HEK293 (cell line): ENCODE results near the gene P2RX6.
A peak's percentile ranks its signal among the peaks of the same experiment; 100 is the strongest.

Experiments used
- BCL11B ChIP-seq: fragments of 450-650 bp; formaldehyde crosslinking; IDR thresholded peaks from 2 replicates; pipeline ENCODE4 v1.5.1; 2016; ENCODE audit warnings: low read depth, missing biosample characterization, missing genetic modification characterization
- EGR2 ChIP-seq: fragments of 450-650 bp; formaldehyde crosslinking; IDR thresholded peaks from 2 replicates; pipeline ENCODE4 v1.5.1; 2016; ENCODE audit warnings: low read depth, missing biosample characterization, missing genetic modification characterization
- GLI2 ChIP-seq: fragments of 450-650 bp; formaldehyde crosslinking; IDR thresholded peaks from 2 replicates; pipeline ENCODE4; 2017; ENCODE audit warnings: missing biosample characterization, missing genetic modification characterization, low read depth, borderline replicate concordance
- HOXD13 ChIP-seq: sonication (generic); formaldehyde crosslinking; IDR thresholded peaks from 2 replicates; pipeline ENCODE4 v1.8.0; 2022; ENCODE audit warnings: missing genetic modification reagents, borderline replicate concordance
- MZF1 ChIP-seq: fragments of 450-650 bp; formaldehyde crosslinking; IDR thresholded peaks from 2 replicates; pipeline ENCODE4 v1.5.1; 2017; ENCODE audit warnings: missing biosample characterization, missing genetic modification characterization, borderline replicate concordance
- OVOL3 ChIP-seq: fragments of 450-650 bp; formaldehyde crosslinking; IDR thresholded peaks from 2 replicates; pipeline ENCODE4 v1.5.1; 2016; ENCODE audit warnings: missing biosample characterization, missing genetic modification characterization
- PRDM6 ChIP-seq: fragments of 450-650 bp; formaldehyde crosslinking; IDR thresholded peaks from 2 replicates; pipeline ENCODE4 v1.5.1; 2017; ENCODE audit warnings: missing biosample characterization, missing genetic modification characterization
- RBAK ChIP-seq: fragments of 450-650 bp; formaldehyde crosslinking; IDR thresholded peaks from 2 replicates; pipeline ENCODE4 v1.5.1; 2016; ENCODE audit warnings: missing biosample characterization, missing genetic modification characterization
- SCRT1 ChIP-seq: fragments of 450-650 bp; formaldehyde crosslinking; IDR thresholded peaks from 2 replicates; pipeline ENCODE4 v1.5.1; 2016; ENCODE audit warnings: missing biosample characterization, missing genetic modification characterization, borderline replicate concordance
- TCF7L2 ChIP-seq: IDR thresholded peaks from 2 replicates; pipeline ENCODE4 v1.6.1; 2011; ENCODE audit warnings: low read depth, mild to moderate bottlenecking, inconsistent platforms, low read length, moderate library complexity, borderline replicate concordance
- TSHZ1 ChIP-seq: fragments of 450-650 bp; formaldehyde crosslinking; IDR thresholded peaks from 2 replicates; pipeline ENCODE4 v1.5.1; 2016; ENCODE audit warnings: missing biosample characterization, missing genetic modification characterization, borderline replicate concordance
- YY2 ChIP-seq: fragments of 450-650 bp; formaldehyde crosslinking; IDR thresholded peaks from 2 replicates; pipeline ENCODE4 v1.5.1; 2016; ENCODE audit warnings: missing biosample characterization, missing genetic modification characterization
- ZFP37 ChIP-seq: fragments of 450-650 bp; formaldehyde crosslinking; IDR thresholded peaks from 2 replicates; pipeline ENCODE4 v1.5.1; 2016; ENCODE audit warnings: missing biosample characterization, missing genetic modification characterization
- ZNF16 ChIP-seq: fragments of 450-650 bp; formaldehyde crosslinking; IDR thresholded peaks from 2 replicates; pipeline ENCODE4 v1.5.1; 2016; ENCODE audit warnings: low read depth, missing biosample characterization, missing genetic modification characterization
- ZNF184 ChIP-seq: fragments of 450-650 bp; IDR thresholded peaks from 2 replicates; pipeline ENCODE4 v1.5.1; 2018; ENCODE audit warnings: missing biosample characterization, mild to moderate bottlenecking, missing genetic modification characterization
- ZNF239 ChIP-seq: fragments of 450-650 bp; formaldehyde crosslinking; IDR thresholded peaks from 2 replicates; pipeline ENCODE4 v1.5.1; 2016; ENCODE audit warnings: missing biosample characterization, missing genetic modification characterization
- ZNF248 ChIP-seq: fragments of 450-650 bp; formaldehyde crosslinking; IDR thresholded peaks from 2 replicates; pipeline ENCODE4 v1.5.1; 2017; ENCODE audit warnings: missing biosample characterization, missing genetic modification characterization
- ZNF26 ChIP-seq: fragments of 450-650 bp; formaldehyde crosslinking; IDR thresholded peaks from 2 replicates; pipeline ENCODE4 v1.5.1; 2016; ENCODE audit warnings: missing biosample characterization, missing genetic modification characterization
- ZNF311 ChIP-seq: fragments of 450-650 bp; formaldehyde crosslinking; IDR thresholded peaks from 2 replicates; pipeline ENCODE4 v1.5.1; 2017; ENCODE audit warnings: missing biosample characterization, missing genetic modification characterization, borderline replicate concordance
- ZNF391 ChIP-seq: fragments of 450-650 bp; formaldehyde crosslinking; IDR thresholded peaks from 2 replicates; pipeline ENCODE4 v1.5.1; 2016; ENCODE audit warnings: low read depth, missing biosample characterization, missing genetic modification characterization, borderline replicate concordance
- ZNF449 ChIP-seq: fragments of 450-650 bp; formaldehyde crosslinking; IDR thresholded peaks from 2 replicates; pipeline ENCODE4 v1.5.1; 2017; ENCODE audit warnings: missing biosample characterization, mild to moderate bottlenecking, missing genetic modification characterization, moderate library complexity
- ZNF473 ChIP-seq: fragments of 450-650 bp; formaldehyde crosslinking; IDR thresholded peaks from 2 replicates; pipeline ENCODE4 v1.5.1; 2017; ENCODE audit warnings: missing biosample characterization, missing genetic modification characterization
- ZNF510 ChIP-seq: fragments of 450-650 bp; formaldehyde crosslinking; IDR thresholded peaks from 2 replicates; pipeline ENCODE4 v1.5.1; 2018; ENCODE audit warnings: mild to moderate bottlenecking, missing genetic modification characterization, missing biosample characterization; ENCODE audit not compliant: insufficient replicate concordance
- ZNF544 ChIP-seq: fragments of 450-650 bp; formaldehyde crosslinking; IDR thresholded peaks from 2 replicates; pipeline ENCODE4 v1.5.0; 2017; ENCODE audit warnings: missing biosample characterization, missing genetic modification characterization
- ZNF548 ChIP-seq: fragments of 450-650 bp; formaldehyde crosslinking; IDR thresholded peaks from 2 replicates; pipeline ENCODE4 v1.5.1; 2016; ENCODE audit warnings: missing biosample characterization, missing genetic modification characterization
- ZNF654 ChIP-seq: fragments of 450-650 bp; formaldehyde crosslinking; IDR thresholded peaks from 2 replicates; pipeline ENCODE4 v1.5.1; 2016; ENCODE audit warnings: low read depth, missing biosample characterization, missing genetic modification characterization
- ZNF704 ChIP-seq: fragments of 450-650 bp; formaldehyde crosslinking; IDR thresholded peaks from 2 replicates; pipeline ENCODE4 v1.5.1; 2016; ENCODE audit warnings: missing biosample characterization, missing genetic modification characterization
- ZNF768 ChIP-seq: fragments of 450-650 bp; formaldehyde crosslinking; IDR thresholded peaks from 2 replicates; pipeline ENCODE4 v1.5.1; 2018; ENCODE audit warnings: missing biosample characterization, mild to moderate bottlenecking, missing genetic modification characterization
- ZNF785 ChIP-seq: fragments of 450-650 bp; formaldehyde crosslinking; IDR thresholded peaks from 2 replicates; pipeline ENCODE4 v1.5.1; 2016; ENCODE audit warnings: missing biosample characterization, missing genetic modification characterization
- ZNF792 ChIP-seq: fragments of 450-650 bp; formaldehyde crosslinking; IDR thresholded peaks from 2 replicates; pipeline ENCODE4 v1.5.1; 2016; ENCODE audit warnings: missing biosample characterization, missing genetic modification characterization
- ZNF830 ChIP-seq: fragments of 450-650 bp; IDR thresholded peaks from 2 replicates; pipeline ENCODE4 v1.5.0; 2018; ENCODE audit warnings: missing biosample characterization, missing genetic modification characterization, low read depth, mild to moderate bottlenecking, moderate library complexity
- ZNF837 ChIP-seq: fragments of 450-650 bp; formaldehyde crosslinking; IDR thresholded peaks from 2 replicates; pipeline ENCODE4 v1.5.1; 2016; ENCODE audit warnings: missing biosample characterization, missing genetic modification characterization

P2RX6 gene

GRCh38 chr22:21001601-21002325 is 13.2 kb upstream of the P2RX6 start, which contains the start of gene THAP7 (continued):
- TF ChIP-seq ZNF544: no peak
- no peak for TF ChIP-seq MZF1 (tag by site-specific recombination)
- TF ChIP-seq ZNF792 (tag by site-specific recombination): peak; percentile 2; the same call in 1 of the 2 replicates
- no peak for TF ChIP-seq ZNF510 (tag by site-specific recombination)
- peak; percentile 99 for TF ChIP-seq SCRT1 (tag by site-specific recombination)
- TF ChIP-seq ZNF16: no peak
- TF ChIP-seq ZNF184: no peak
- TF ChIP-seq ZNF830: no peak
- TF ChIP-seq GLI2 (tag by site-specific recombination): no peak
- TF ChIP-seq ZNF785 (tag by site-specific recombination): peak; percentile 79; the same call in 1 of the 2 replicates
- peak; percentile 54; the same call in 1 of the 2 replicates for TF ChIP-seq EGR2 (tag by site-specific recombination)
- no peak for TF ChIP-seq ZNF768 (tag by site-specific recombination)
- no peak for TF ChIP-seq ZNF473
- TF ChIP-seq ZNF704: no peak
- no peak for TF ChIP-seq TCF7L2
- TF ChIP-seq RBAK (tag by site-specific recombination): no peak
- TF ChIP-seq OVOL3: no peak
- TF ChIP-seq YY2 (tag by site-specific recombination): peak; percentile 87
- TF ChIP-seq ZNF248: no peak
- TF ChIP-seq ZNF837 (tag by site-specific recombination): no peak
- TF ChIP-seq ZNF391 (tag by site-specific recombination): peak; percentile 38; the same call in 1 of the 2 replicates
- TF ChIP-seq HOXD13 (CRISPR knock-in tag): no peak
- no peak for TF ChIP-seq ZNF548
- no peak for TF ChIP-seq ZNF654 (tag by site-specific recombination)
- TF ChIP-seq PRDM6 (tag by site-specific recombination): no peak
- no peak for TF ChIP-seq ZNF449 (tag by site-specific recombination)
- no peak for TF ChIP-seq ZNF311 (tag by site-specific recombination)
- TF ChIP-seq TSHZ1 (tag by site-specific recombination): no peak; the same call in 1 of the 2 replicates
- peak; percentile 50 for TF ChIP-seq ZFP37 (tag by site-specific recombination)
- no peak; the same call in 1 of the 2 replicates for TF ChIP-seq ZNF239 (tag by site-specific recombination)
- no peak for TF ChIP-seq BCL11B (tag by site-specific recombination)
- no peak for TF ChIP-seq ZNF26
